Measurements from ENCODE around the gene DBR1. TPM values are rescaled to one million over a fixed set of nuclear protein-coding genes. Genes with fewer than 3 reads are reported as not detected.
"Not testable (repeated sequence)": the region's sequence is repeated elsewhere in the genome, so short reads cannot be mapped to it uniquely, and the experiment has no call there.

The DBR1 gene
- total RNA-seq, 4 donors from 2014 or later = 6.5 to 22.2 (median 6.6) TPM

- in situ Hi-C loops (cut with MboI; ENCODE audit: low sequenced_read_pairs in 4 of 4) = no loop called here
- Histone ChIP-seq H3K9me3 (peaks cover 0 to 5% (median 0%) of the 10 kb centered on the region in 3 donors), H3K36me3 (no peaks in the 10 kb centered on the region), H3K27me3 (no peaks in the 10 kb centered on the region), H3K4me1 (no peaks in the 10 kb centered on the region), H3K4me3 (no peak overlapping the region), H3K27ac (no peak overlapping the region)
- no peak for ATAC-seq
- intact Hi-C loops (cut with DNase I; ENCODE audit: low total_unique reads) = no loop called here
- TF ChIP-seq POLR2A (IDR thresholded peaks at IDR 0.05) (no peak), CTCF (IDR thresholded peaks at IDR 0.05 in 4 of 5, conservative IDR thresholded peaks at IDR 0.05 in 1 of 5) (no peak)
- DNase-seq = no peak
Measured at GRCh38 chr3:138148503-138148902, 26.2 kb downstream of the DBR1 start.

DNA sequence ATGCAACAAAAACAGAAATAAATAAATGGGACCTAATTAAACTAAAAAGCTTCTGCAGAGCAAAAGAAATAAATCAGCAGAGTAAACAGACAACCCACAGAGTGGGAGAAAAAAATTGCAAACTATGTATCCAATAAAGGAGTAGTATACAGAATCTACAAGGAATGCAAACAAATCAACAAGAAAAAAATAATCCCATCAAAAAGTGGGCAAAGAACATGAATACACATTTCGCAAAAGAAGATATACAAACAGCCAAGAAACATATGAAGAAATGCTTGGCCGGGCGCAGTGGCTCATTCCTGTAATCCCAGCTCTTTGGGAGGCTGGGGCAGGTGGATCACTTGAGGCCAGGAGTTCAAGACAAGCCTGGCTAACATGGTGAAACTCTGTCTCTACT lies 32.5 kb downstream of the DBR1 start:
- DNase-seq; intact Hi-C loops (cut with DNase I; ENCODE audit: low total_unique reads): not testable (repeated sequence)

DNA sequence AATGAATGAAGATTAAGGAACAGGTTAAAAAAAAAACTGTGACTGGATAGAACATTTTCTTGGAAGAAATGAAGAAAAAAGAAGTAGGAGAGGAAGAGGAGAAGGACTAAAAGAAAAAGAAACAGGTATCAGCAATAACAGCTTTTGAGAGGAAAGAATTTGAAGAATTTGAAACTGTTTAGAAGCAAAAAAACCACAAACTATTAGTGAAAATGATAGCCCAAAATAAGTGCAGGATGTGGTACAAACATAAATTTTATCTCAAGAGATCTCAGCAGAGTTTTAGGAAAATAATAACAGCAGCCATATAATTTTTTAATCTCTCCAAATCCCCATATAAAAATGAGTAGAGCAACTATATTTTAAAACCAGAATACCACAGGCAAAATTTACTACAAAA lies 33.8 kb downstream of the DBR1 start:
- ATAC-seq (no peak), DNase-seq (no peak)
- H3K4me1 ChIP-seq = no peaks in the 10 kb centered on the region
- no peaks in the 10 kb centered on the region for H3K36me3 ChIP-seq
- no peak overlapping the region for H3K27ac ChIP-seq
- H3K4me3 ChIP-seq = no peak overlapping the region
- H3K27me3 ChIP-seq = no peaks in the 10 kb centered on the region
- TF ChIP-seq CTCF (IDR thresholded peaks at IDR 0.05 in 4 of 5, conservative IDR thresholded peaks at IDR 0.05 in 1 of 5) (no peak), POLR2A (IDR thresholded peaks at IDR 0.05) (no peak)
- intact Hi-C loops (cut with DNase I; ENCODE audit: low total_unique reads) (no loop called here), in situ Hi-C loops (cut with MboI; ENCODE audit: low sequenced_read_pairs in 4 of 4) (no loop called here)
- H3K9me3 ChIP-seq = peaks cover 0 to 5% (median 0%) of the 10 kb centered on the region in 3 donors

More for the DNA sequence above, 32.5 kb downstream of the DBR1 start:
- H3K27me3 ChIP-seq; H3K36me3 ChIP-seq; H3K27ac ChIP-seq; H3K4me3 ChIP-seq; ATAC-seq; H3K9me3 ChIP-seq; H3K4me1 ChIP-seq; in situ Hi-C loops (cut with MboI; ENCODE audit: low sequenced_read_pairs in 4 of 4): not testable (repeated sequence)

DNA sequence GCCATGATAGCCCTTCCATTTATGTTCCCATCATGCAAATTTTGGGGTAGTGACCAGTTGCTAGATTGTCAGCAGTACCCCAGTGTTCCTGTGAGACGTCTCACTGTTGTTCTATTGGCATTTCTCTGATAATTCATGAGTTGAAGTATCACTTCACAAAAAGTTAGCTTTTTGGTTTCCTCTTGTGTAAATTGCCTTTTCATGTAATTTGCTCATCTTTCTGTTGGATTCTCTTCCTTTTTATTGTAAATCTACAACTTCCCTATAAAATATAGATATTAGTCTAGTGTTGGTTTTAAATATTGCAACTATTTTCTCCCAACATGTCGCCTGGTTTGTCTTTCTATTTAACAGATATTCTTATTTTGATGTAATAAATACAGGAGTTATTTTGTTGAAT lies 35.0 kb downstream of the DBR1 start:
- peaks cover 0 to 5% (median 0%) of the 10 kb centered on the region in 3 donors for H3K9me3 ChIP-seq
- no peaks in the 10 kb centered on the region for H3K27me3 ChIP-seq
- H3K4me3 ChIP-seq = no peak overlapping the region
- H3K4me1 ChIP-seq = no peaks in the 10 kb centered on the region
- H3K27ac ChIP-seq = no peak overlapping the region
- H3K36me3 ChIP-seq = no peaks in the 10 kb centered on the region
- in situ Hi-C loops (cut with MboI; ENCODE audit: low sequenced_read_pairs in 4 of 4) = no loop called here
- intact Hi-C loops (cut with DNase I; ENCODE audit: low total_unique reads) = no loop called here
- ATAC-seq (no peak), DNase-seq (no peak)
- no peak for TF ChIP-seq POLR2A (IDR thresholded peaks at IDR 0.05)
- no peak for TF ChIP-seq CTCF (IDR thresholded peaks at IDR 0.05 in 4 of 5, conservative IDR thresholded peaks at IDR 0.05 in 1 of 5)

DNA sequence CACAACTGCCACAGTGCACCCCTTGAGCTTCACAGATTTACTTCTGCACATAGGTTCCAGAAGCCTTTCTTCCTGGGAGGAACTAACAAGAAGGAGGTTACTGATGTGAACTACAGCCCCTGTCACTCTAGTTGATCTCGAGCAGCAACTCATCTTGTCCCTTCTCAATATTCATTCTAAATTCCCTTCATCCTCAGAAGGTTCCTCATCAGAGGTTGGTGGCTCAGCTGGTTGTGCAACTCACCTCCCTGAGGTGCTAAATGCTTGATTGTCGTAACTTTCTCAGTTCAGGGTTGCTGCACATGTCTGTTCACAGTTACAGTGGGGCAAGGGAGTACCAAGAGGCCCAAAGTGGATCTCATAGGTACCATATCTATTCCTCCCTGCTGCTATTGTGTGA lies 36.9 kb downstream of the DBR1 start:
- Histone ChIP-seq H3K9me3 (no peaks in the 10 kb centered on the region), H3K4me3 (no peak overlapping the region), H3K27ac (no peak overlapping the region), H3K27me3 (no peaks in the 10 kb centered on the region), H3K36me3 (no peaks in the 10 kb centered on the region), H3K4me1 (no peaks in the 10 kb centered on the region)
- ATAC-seq (no peak), DNase-seq (no peak)
- no peak for TF ChIP-seq CTCF (IDR thresholded peaks at IDR 0.05 in 4 of 5, conservative IDR thresholded peaks at IDR 0.05 in 1 of 5)
- TF ChIP-seq POLR2A (IDR thresholded peaks at IDR 0.05) = no peak
- intact Hi-C loops (cut with DNase I; ENCODE audit: low total_unique reads) = no loop called here
- in situ Hi-C loops (cut with MboI; ENCODE audit: low sequenced_read_pairs in 4 of 4) = no loop called here
